MM.1S (cell line): Measurements from ENCODE around the gene ADGRL3.

Experiments
- EZH2phosphoT487 ChIP-seq: fragments of 300-600 bp; sonication (generic); IDR thresholded peaks from 2 replicates; pipeline ENCODE4 v1.6.1; 2018; ENCODE audit warnings: antibody characterized with exemption, low read length
- TF ChIP-seq, protein P1 (sequence below): fragments of 300-600 bp; sonication (generic); IDR thresholded peaks from 2 replicates; pipeline ENCODE4 v1.5.1; 2016; ENCODE audit warnings: antibody characterized with exemption, low read length, mixed read lengths

DNA sequence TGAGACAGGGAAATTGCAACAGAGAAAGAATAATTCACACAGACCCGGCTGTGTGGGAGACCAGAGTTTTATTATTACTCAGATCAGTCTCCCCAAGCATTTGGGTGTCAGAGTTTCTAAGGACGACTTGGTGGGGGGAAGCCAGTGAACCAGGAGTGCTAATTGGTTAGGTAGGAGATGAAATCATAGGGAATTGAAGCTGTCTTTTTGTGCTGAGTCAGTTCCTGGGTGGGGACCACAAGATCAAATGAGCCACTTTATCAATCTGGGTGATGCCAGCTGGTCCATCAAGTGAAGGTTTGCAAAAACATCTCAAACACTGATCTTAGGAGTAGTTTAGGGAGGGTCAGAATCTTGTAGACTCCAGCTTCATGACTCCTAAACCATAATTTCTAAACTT lies 560.7 kb downstream of the ADGRL3 start:
- TF ChIP-seq, protein P1, sequence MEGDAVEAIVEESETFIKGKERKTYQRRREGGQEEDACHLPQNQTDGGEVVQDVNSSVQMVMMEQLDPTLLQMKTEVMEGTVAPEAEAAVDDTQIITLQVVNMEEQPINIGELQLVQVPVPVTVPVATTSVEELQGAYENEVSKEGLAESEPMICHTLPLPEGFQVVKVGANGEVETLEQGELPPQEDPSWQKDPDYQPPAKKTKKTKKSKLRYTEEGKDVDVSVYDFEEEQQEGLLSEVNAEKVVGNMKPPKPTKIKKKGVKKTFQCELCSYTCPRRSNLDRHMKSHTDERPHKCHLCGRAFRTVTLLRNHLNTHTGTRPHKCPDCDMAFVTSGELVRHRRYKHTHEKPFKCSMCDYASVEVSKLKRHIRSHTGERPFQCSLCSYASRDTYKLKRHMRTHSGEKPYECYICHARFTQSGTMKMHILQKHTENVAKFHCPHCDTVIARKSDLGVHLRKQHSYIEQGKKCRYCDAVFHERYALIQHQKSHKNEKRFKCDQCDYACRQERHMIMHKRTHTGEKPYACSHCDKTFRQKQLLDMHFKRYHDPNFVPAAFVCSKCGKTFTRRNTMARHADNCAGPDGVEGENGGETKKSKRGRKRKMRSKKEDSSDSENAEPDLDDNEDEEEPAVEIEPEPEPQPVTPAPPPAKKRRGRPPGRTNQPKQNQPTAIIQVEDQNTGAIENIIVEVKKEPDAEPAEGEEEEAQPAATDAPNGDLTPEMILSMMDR: no peak
- no peak for TF ChIP-seq EZH2phosphoT487
